Upper lobe of left lung (tissue), 4 donors: ENCODE results near the gene STH.

Experiments
- CTCF ChIP-seq, 6 experiments: fragments of 450-650 bp in 4 of 6; fragments of 200-600 bp in 2 of 6; sonication (generic) in 2 of 6; IDR thresholded peaks; one replicate each; pipeline ENCODE4 v1.5.1; 2016 to 2019; ENCODE audit warnings: antibody characterized with exemption in 6 of 6
- POLR2A ChIP-seq, 4 donors: fragments of 450-650 bp; IDR thresholded peaks; one replicate each; pipeline ENCODE4 v1.5.1; 2016 to 2017; ENCODE audit warnings: antibody characterized with exemption in 4 of 4, mild to moderate bottlenecking in 2 of 4
- POLR2AphosphoS5 ChIP-seq, 2 donors: sonication (generic); formaldehyde crosslinking; IDR thresholded peaks; one replicate each; pipeline ENCODE4 v1.5.1; 2017; ENCODE audit warnings: antibody characterized with exemption in 2 of 2

- TF ChIP-seq POLR2A (IDR thresholded peaks at IDR 0.05) (no peak), POLR2AphosphoS5 (IDR thresholded peaks at IDR 0.05) (no peak), CTCF (IDR thresholded peaks at IDR 0.05) (no peak)
Observed at GRCh38 chr17:45986056-45986455, 13.0 kb upstream of the STH start.
